Muscle of leg (tissue), 11 donors: ENCODE measurements around the gene ELFN2. TPM values are rescaled to one million over a fixed set of nuclear protein-coding genes. Genes with fewer than 3 reads are reported as not detected.

ENCODE experiments used
- DNase-seq: peaks from one replicate; pipeline ENCODE4 v3.0.0; 2013
- H3K27ac ChIP-seq: one replicate; pipeline ENCODE4 v1.5.1; 2013; ENCODE audit warnings: mild to moderate bottlenecking, low read length, control low read depth
- H3K27me3 ChIP-seq: one replicate; pipeline ENCODE4 v1.6.1; 2013; ENCODE audit warnings: low read length; ENCODE audit not compliant: control insufficient read depth, insufficient read depth
- H3K36me3 ChIP-seq: one replicate; pipeline ENCODE4 v1.6.1; 2013; ENCODE audit warnings: low read length; ENCODE audit not compliant: control insufficient read depth, insufficient read depth
- H3K4me1 ChIP-seq: one replicate; pipeline ENCODE4 v1.6.1; 2013; ENCODE audit warnings: low read length; ENCODE audit not compliant: control insufficient read depth, insufficient read depth
- H3K4me3 ChIP-seq: one replicate; pipeline ENCODE4 v1.5.1; 2013; ENCODE audit warnings: low read length, control low read depth
- H3K9me3 ChIP-seq: replicated peaks from 2 replicates; pipeline ENCODE4 v1.6.1; 2013; ENCODE audit warnings: low read depth, low read length; ENCODE audit not compliant: control insufficient read depth
- WGBS: methylation state at CpG from one replicate; pipeline ENCODE4 v1.1.5; 2013; ENCODE audit warnings: missing lambda C conversion rate; ENCODE audit not compliant: insufficient coverage; 5-methylcytosine and 5-hydroxymethylcytosine counted together
- polyA plus RNA-seq, 8 donors: library from polyadenylated mRNA; unstranded; fragments of 120-200 nt; gene quantifications; one replicate each; pipeline versions ENCODE4 v1.2.1 to v1.2.3, GENCODE V29; 2013; ENCODE audit warnings: inconsistent platforms in 1 of 8, low replicate concordance in 1 of 8; ENCODE audit not compliant: insufficient read length in 8 of 8, insufficient read depth in 1 of 8
- total RNA-seq: library from RNA; stranded (reverse); fragments of 120-200 nt; gene quantifications from one replicate; pipeline ENCODE4 v1.2.4, GENCODE V29; 2013

Gene ELFN2
- total and polyA plus RNA-seq, 9 donors: 0.35 to 2.2 (median 1.3) TPM

- no peak overlapping the region for H3K27ac ChIP-seq
- peaks cover 39% of the 10 kb centered on the region for H3K27me3 ChIP-seq
- H3K9me3 ChIP-seq: no peaks in the 10 kb centered on the region
- H3K36me3 ChIP-seq: no peaks in the 10 kb centered on the region
- peaks cover 25% of the 10 kb centered on the region for H3K4me1 ChIP-seq
- no peak overlapping the region for H3K4me3 ChIP-seq
- WGBS: 72% methylated on average over 5 of the region's 6 CpGs
- no peak for DNase-seq
These were observed 85.2 kb downstream of the ELFN2 start for GRCh38 chr22:37342065-37342464.

- peaks cover 54% of the 10 kb centered on the region for H3K27me3 ChIP-seq
These were observed 86.7 kb downstream of the ELFN2 start for GRCh38 chr22:37340331-37341262.

GRCh38 chr22:37338539-37339246 is 88.6 kb downstream of the ELFN2 start:
- peaks cover 73% of the 10 kb centered on the region for H3K27me3 ChIP-seq
- no peaks in the 10 kb centered on the region for H3K36me3 ChIP-seq
- no peak for DNase-seq
- H3K9me3 ChIP-seq: no peaks in the 10 kb centered on the region
- H3K27ac ChIP-seq: no peak overlapping the region
- peaks cover 26% of the 10 kb centered on the region for H3K4me1 ChIP-seq
- WGBS: 88% methylated on average over 6 of the region's 10 CpGs
- no peak overlapping the region for H3K4me3 ChIP-seq

More at GRCh38 chr22:37340331-37341262, 86.7 kb downstream of the ELFN2 start:
- no peak overlapping the region for H3K27ac ChIP-seq
- H3K4me3 ChIP-seq: no peak overlapping the region
- H3K4me1 ChIP-seq: peaks cover 19% of the 10 kb centered on the region
- WGBS: 23% methylated on average over 17 of the region's 24 CpGs
- DNase-seq: no peak
- no peaks in the 10 kb centered on the region for H3K9me3 ChIP-seq
- no peaks in the 10 kb centered on the region for H3K36me3 ChIP-seq

- no peaks in the 10 kb centered on the region for H3K36me3 ChIP-seq
- H3K4me3 ChIP-seq: no peak overlapping the region
- no peak overlapping the region for H3K27ac ChIP-seq
- peaks cover 84% of the 10 kb centered on the region for H3K27me3 ChIP-seq
- DNase-seq: no peak
- H3K4me1 ChIP-seq: peaks cover 21% of the 10 kb centered on the region
- WGBS: 76% methylated on average over 6 of the region's 8 CpGs
- H3K9me3 ChIP-seq: no peaks in the 10 kb centered on the region
These were observed 89.9 kb downstream of the ELFN2 start for GRCh38 chr22:37337204-37337943.

GRCh38 chr22:37336579-37336978 is 90.7 kb downstream of the ELFN2 start:
- 63% methylated on average over 6 of the region's 8 CpGs for WGBS
- Histone ChIP-seq H3K9me3 (no peaks in the 10 kb centered on the region), H3K27me3 (peaks cover 85% of the 10 kb centered on the region), H3K27ac (no peak overlapping the region), H3K36me3 (no peaks in the 10 kb centered on the region), H3K4me1 (peaks cover 21% of the 10 kb centered on the region), H3K4me3 (no peak overlapping the region)
- no peak for DNase-seq

- Histone ChIP-seq H3K27me3 (peaks cover 87% of the 10 kb centered on the region), H3K36me3 (no peaks in the 10 kb centered on the region), H3K4me1 (peaks cover 21% of the 10 kb centered on the region), H3K27ac (no peak overlapping the region), H3K4me3 (no peak overlapping the region), H3K9me3 (no peaks in the 10 kb centered on the region)
- WGBS: no CpG with 5 or more reads among the region's 7 CpGs
- no peak for DNase-seq
These were observed 91.5 kb downstream of the ELFN2 start for GRCh38 chr22:37335806-37336199.

GRCh38 chr22:37334859-37335805 is 92.1 kb downstream of the ELFN2 start:
- WGBS: 0% methylated on average over 26 of the region's 50 CpGs
- H3K4me1 ChIP-seq: peaks cover 21% of the 10 kb centered on the region

GRCh38 chr22:37334461-37334858 is 92.8 kb downstream of the ELFN2 start:
- H3K36me3 ChIP-seq: no peaks in the 10 kb centered on the region
- H3K4me1 ChIP-seq: peaks cover 21% of the 10 kb centered on the region
- H3K9me3 ChIP-seq: no peaks in the 10 kb centered on the region
- H3K27ac ChIP-seq: no peak overlapping the region
- no peak for DNase-seq
- 1% methylated on average over 25 of the region's 42 CpGs for WGBS
- H3K4me3 ChIP-seq: no peak overlapping the region
- H3K27me3 ChIP-seq: peaks cover 86% of the 10 kb centered on the region

More at GRCh38 chr22:37334859-37335805, 92.1 kb downstream of the ELFN2 start:
- peaks cover 86% of the 10 kb centered on the region for H3K27me3 ChIP-seq
- H3K4me3 ChIP-seq: no peak overlapping the region
- no peak for DNase-seq
- H3K36me3 ChIP-seq: no peaks in the 10 kb centered on the region
- no peaks in the 10 kb centered on the region for H3K9me3 ChIP-seq
- H3K27ac ChIP-seq: no peak overlapping the region

- no peaks in the 10 kb centered on the region for H3K9me3 ChIP-seq
- no peak overlapping the region for H3K4me3 ChIP-seq
- 20% methylated on average over 5 of the region's 11 CpGs for WGBS
- no peak for DNase-seq
- no peak overlapping the region for H3K27ac ChIP-seq
- H3K4me1 ChIP-seq: peaks cover 21% of the 10 kb centered on the region
- peaks cover 90% of the 10 kb centered on the region for H3K27me3 ChIP-seq
- no peaks in the 10 kb centered on the region for H3K36me3 ChIP-seq
These were observed 93.4 kb downstream of the ELFN2 start for GRCh38 chr22:37333724-37334460.
